GM23338 (cell line): ENCODE data around the gene HARS1.

Experiments
- CREB1 ChIP-seq: fragments of 250-450 bp; sonication (Bioruptor Pico); IDR thresholded peaks from 2 replicates; pipeline ENCODE4 v1.5.0; 2020; ENCODE audit warnings: low read depth, mild to moderate bottlenecking, moderate library complexity
- EZH2phosphoT487 ChIP-seq: fragments of 200-600 bp; sonication (generic); IDR thresholded peaks from one replicate; pipeline ENCODE4 v1.8.1; 2018; ENCODE audit warnings: antibody characterized with exemption; ENCODE audit not compliant: unreplicated experiment
- POLR2AphosphoS5 ChIP-seq: IDR thresholded peaks from 2 replicates; pipeline ENCODE4 v1.6.1; 2016; ENCODE audit warnings: antibody characterized with exemption, low read depth
- TF ChIP-seq, protein P1 (sequence below), 2 experiments: fragments of 200-600 bp in 1 of 2; sonication (generic) in 1 of 2; conservative IDR thresholded peaks; 2 replicates each; pipeline versions ENCODE4 v1.5.1 to v1.6.1; 2016 to 2017; ENCODE audit warnings: antibody characterized with exemption in 2 of 2, low read depth in 2 of 2, mild to moderate bottlenecking in 2 of 2, moderate library complexity in 1 of 2
- TF ChIP-seq, protein P2 (sequence below): IDR thresholded peaks from one replicate; pipeline ENCODE4 v1.6.1; 2018; ENCODE audit warnings: antibody characterized with exemption; ENCODE audit not compliant: unreplicated experiment

DNA sequence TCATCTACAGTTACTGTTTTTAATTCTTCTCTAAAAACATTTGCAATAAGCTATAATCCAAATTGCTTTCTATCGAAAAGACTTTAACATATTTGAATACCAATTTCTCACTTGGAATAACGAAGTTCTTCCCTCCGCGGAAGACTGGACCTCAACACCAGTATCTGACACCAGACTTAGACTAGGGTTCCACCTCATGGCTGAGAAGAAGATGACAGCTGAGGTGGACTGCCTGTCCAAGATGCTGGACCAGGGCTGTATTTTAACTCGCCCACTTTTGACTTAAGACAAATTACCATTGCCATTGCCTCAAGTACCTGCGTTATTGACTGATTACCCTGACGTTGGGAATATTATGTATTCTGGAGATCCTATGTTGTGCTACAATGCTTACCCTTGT, 43.2 kb upstream of the HARS1 start:
- TF ChIP-seq, protein P1, sequence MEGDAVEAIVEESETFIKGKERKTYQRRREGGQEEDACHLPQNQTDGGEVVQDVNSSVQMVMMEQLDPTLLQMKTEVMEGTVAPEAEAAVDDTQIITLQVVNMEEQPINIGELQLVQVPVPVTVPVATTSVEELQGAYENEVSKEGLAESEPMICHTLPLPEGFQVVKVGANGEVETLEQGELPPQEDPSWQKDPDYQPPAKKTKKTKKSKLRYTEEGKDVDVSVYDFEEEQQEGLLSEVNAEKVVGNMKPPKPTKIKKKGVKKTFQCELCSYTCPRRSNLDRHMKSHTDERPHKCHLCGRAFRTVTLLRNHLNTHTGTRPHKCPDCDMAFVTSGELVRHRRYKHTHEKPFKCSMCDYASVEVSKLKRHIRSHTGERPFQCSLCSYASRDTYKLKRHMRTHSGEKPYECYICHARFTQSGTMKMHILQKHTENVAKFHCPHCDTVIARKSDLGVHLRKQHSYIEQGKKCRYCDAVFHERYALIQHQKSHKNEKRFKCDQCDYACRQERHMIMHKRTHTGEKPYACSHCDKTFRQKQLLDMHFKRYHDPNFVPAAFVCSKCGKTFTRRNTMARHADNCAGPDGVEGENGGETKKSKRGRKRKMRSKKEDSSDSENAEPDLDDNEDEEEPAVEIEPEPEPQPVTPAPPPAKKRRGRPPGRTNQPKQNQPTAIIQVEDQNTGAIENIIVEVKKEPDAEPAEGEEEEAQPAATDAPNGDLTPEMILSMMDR (conservative IDR thresholded peaks at IDR 0.05; ENCODE audit: low read depth in 2 of 2): peak; percentile 23 to 51; a peak in 2 of 4 replicates
- no peak for TF ChIP-seq CREB1 (CRISPR knock-in tag)
- TF ChIP-seq EZH2phosphoT487: no peak
- no peak for TF ChIP-seq POLR2AphosphoS5
- TF ChIP-seq, protein P2, sequence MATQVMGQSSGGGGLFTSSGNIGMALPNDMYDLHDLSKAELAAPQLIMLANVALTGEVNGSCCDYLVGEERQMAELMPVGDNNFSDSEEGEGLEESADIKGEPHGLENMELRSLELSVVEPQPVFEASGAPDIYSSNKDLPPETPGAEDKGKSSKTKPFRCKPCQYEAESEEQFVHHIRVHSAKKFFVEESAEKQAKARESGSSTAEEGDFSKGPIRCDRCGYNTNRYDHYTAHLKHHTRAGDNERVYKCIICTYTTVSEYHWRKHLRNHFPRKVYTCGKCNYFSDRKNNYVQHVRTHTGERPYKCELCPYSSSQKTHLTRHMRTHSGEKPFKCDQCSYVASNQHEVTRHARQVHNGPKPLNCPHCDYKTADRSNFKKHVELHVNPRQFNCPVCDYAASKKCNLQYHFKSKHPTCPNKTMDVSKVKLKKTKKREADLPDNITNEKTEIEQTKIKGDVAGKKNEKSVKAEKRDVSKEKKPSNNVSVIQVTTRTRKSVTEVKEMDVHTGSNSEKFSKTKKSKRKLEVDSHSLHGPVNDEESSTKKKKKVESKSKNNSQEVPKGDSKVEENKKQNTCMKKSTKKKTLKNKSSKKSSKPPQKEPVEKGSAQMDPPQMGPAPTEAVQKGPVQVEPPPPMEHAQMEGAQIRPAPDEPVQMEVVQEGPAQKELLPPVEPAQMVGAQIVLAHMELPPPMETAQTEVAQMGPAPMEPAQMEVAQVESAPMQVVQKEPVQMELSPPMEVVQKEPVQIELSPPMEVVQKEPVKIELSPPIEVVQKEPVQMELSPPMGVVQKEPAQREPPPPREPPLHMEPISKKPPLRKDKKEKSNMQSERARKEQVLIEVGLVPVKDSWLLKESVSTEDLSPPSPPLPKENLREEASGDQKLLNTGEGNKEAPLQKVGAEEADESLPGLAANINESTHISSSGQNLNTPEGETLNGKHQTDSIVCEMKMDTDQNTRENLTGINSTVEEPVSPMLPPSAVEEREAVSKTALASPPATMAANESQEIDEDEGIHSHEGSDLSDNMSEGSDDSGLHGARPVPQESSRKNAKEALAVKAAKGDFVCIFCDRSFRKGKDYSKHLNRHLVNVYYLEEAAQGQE: no peak
